Neural progenitor cell (in vitro differentiated cells): ENCODE results near the gene EXT2.

Experiments
- EZH2 ChIP-seq: fragments of 200-600 bp; sonication (generic); IDR thresholded peaks from 2 replicates; pipeline ENCODE4 v1.6.1; 2017; ENCODE audit warnings: antibody characterized with exemption, mild to moderate bottlenecking, moderate library complexity
- TF ChIP-seq, protein P1 (sequence below): fragments of 200-600 bp; sonication (generic); IDR thresholded peaks from 2 replicates; pipeline ENCODE4 v1.5.1; 2017; ENCODE audit warnings: antibody characterized with exemption, mild to moderate bottlenecking

DNA sequence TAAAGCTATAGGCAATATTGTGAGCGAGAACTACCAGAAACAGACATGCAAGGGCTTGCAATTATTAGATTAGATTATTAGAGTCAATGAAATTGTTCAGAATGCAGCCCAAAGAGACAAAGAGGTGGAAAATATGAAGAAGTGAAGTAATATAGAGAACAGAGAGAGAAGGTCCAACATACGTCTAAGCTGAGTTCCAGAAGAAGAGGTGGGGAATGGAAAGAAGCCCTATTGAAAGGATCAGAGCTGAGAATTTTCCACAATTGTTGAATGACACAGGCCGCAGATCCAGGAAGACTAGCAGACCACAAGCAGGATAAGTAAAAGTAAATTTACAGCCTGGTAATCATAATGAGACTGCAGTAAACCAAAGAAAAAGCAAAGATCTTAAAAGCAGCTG, 93.2 kb downstream of the EXT2 start:
- TF ChIP-seq, protein P1, sequence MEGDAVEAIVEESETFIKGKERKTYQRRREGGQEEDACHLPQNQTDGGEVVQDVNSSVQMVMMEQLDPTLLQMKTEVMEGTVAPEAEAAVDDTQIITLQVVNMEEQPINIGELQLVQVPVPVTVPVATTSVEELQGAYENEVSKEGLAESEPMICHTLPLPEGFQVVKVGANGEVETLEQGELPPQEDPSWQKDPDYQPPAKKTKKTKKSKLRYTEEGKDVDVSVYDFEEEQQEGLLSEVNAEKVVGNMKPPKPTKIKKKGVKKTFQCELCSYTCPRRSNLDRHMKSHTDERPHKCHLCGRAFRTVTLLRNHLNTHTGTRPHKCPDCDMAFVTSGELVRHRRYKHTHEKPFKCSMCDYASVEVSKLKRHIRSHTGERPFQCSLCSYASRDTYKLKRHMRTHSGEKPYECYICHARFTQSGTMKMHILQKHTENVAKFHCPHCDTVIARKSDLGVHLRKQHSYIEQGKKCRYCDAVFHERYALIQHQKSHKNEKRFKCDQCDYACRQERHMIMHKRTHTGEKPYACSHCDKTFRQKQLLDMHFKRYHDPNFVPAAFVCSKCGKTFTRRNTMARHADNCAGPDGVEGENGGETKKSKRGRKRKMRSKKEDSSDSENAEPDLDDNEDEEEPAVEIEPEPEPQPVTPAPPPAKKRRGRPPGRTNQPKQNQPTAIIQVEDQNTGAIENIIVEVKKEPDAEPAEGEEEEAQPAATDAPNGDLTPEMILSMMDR: no peak
- TF ChIP-seq EZH2: no peak
